Regular cardiac myocyte (primary cell): ENCODE results near the gene SPATA31A3. TPM values are rescaled to one million over a fixed set of nuclear protein-coding genes. Genes with fewer than 3 reads are reported as not detected.

ENCODE experiments used
- total RNA-seq: library from RNA; depleted of rRNA; stranded (reverse); fragments of >200 nt; gene quantifications from 2 replicates; pipeline ENCODE4 v1.2.3, GENCODE V29; 2014

Gene SPATA31A3
- total RNA-seq = not detected in 2 replicates

DNA sequence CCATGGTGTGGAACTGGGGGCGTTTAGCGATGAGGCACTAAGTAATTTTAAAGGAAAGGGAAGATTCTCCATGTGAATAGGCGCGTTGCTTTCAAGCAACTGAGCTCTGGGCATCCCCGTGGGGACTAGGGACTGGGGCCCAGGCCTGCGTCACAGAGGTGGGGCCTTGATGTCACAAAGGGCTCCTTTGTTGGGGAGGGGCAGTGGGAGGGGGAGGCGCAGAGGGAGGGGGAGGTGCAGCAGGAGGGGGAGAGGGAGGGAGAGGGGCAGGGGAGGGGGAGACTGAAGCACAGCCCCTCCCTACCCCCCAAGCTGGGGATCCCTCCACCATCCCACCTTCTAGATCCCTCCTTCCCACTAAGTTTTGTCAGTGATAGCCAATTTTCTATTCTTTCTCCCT, at the start of gene SPATA31A3:
SPATA31A3 (minus strand) TSS at position 101 of the 400 bp plus-strand sequence; CDS start at position 72, 29 bp downstream.

Other genes starting within 250 kb of the SPATA31A3 start
- gene ZNF658, start 91.8 kb downstream of the SPATA31A3 start, total RNA-seq = 3.6 and 5.4 TPM in 2 replicates